Middle frontal gyrus (tissue), 1 donor: ENCODE results near the gene R3HCC1L.

Experiments
- DNase-seq: peaks from one replicate; pipeline ENCODE4 v3.0.0-alpha.2; 2015; ENCODE audit warnings: low spot score; ENCODE audit errors: extremely low spot score

The R3HCC1L gene

DNA sequence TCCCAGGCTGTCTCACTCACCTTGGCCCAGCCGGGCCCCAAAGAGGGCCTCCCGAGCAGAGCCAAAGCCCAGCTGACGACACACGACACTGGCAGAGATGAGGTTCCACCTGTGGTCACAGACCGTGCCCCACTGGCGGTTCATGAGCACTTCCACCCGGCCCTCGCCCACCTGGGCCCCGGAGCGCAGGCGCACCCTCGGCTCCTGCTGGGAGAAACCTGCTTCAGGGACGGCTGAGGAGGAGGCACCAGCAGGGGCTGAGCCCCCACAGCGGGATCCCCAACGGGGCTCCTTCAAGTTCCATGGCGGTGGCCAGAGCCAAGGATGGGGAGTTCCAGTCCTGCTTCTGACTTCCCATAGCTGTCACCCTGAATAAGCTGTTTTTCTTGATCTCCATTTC is 123.5 kb downstream of the R3HCC1L start:
- no peak for DNase-seq

DNA sequence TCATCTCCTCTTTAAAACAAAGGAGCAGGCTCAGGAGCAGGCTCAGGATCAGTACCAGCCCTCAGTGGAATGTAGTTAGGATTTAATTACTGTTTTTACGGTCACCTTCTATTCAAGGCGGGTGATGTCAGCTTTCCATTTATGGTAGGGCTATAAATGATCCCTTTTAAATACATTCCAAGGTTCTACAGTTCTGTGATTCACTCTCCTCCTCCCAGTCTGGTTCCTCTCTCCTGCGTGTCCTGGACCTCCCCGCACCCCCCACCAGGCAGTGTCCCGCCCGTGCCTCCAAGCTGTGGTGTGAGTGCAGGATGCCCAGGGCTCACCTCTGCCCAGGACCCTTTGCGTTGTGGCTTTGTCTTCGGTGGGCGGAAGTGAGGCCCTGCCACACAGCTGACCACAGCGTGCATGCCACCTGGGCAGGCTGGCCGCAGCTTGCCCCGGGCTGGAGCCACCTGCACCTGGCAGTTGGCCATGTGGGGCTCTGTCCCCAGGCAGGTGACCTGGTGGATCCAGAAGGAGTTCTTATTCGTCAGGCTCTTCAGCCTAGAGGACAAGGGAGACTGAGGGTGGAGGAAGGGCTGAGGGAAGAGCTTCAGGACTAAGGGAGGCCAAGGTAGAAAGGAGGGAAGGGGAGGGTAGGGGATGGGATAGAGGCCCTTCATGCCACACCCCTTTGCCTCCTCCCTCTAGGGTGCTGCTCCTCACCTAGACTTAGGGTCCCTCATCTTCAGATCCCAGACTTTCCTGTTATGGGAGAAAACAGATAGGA is 124.4 kb downstream of the R3HCC1L start:
- no peak for DNase-seq

DNA sequence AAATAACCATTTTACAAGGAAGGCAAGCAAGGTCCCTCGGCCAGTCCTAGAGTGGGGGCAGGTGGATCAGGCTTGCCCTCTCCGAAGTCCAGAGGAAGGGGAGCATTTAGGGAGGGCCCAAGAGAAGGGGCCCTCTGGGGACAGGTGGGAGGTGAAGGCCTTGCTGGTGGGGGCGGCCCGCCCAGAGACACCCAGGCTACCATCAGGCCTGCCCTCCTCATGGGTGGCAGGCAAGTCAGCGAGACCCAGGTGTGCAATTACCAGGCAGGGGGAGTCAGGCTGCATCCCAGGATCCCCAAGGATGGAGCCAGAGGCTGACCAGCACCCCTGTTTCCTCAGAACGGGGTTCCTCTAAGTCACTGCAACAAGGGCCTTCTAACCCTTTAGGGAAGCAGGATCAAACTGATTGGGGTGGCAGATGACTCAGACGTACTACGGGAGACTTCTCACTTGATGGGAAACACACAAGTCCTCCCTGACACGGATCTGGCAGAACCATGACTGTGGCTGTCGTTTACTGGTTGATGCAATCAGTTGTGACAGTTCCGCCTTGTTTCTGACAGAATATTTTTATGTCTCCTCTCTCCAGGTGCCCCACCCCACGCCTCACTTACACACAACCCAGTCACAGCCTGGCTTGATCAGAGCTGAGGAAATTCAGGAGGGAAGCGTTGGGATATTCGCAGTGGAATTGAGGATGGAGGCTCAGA is 125.3 kb downstream of the R3HCC1L start:
- DNase-seq: no peak

DNA sequence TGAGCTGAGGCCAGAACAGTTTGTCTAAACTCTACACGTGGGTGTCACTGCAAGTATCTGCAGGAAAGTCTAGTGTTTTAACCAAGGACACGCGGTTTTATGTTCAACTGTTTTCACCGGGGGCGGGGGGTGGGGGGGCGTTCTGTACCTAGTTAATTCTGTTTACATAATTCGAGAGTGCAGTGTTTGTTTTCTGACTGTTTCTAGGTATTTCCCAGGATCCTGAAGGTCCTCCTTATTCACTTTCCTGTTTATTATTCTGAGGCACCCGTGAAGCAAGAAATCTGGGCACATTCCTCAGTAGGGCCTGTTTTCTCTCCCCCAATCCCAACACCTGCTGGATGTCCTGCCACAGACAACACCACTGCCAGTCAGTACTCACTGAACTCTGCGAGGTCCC is 125.9 kb downstream of the R3HCC1L start:
- no peak for DNase-seq

DNA sequence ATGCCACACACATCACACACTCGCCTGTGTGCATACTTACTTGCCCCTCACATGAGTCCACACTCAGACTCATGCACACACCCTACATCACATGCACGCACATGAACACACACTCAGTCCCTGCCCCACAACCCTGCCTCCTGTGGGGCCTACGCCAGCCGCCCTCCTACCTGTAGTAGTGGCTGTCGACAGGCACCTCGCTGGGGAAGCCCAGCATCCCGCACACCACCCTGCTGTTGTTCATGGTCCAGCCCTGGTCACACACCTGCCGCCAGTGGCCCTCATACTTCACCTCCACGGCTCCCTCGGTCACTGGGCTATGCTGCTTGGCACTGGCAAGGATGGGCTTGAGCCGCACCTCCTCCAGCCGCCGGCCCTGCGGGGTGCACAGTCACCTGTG is 126.3 kb downstream of the R3HCC1L start:
- DNase-seq: no peak

DNA sequence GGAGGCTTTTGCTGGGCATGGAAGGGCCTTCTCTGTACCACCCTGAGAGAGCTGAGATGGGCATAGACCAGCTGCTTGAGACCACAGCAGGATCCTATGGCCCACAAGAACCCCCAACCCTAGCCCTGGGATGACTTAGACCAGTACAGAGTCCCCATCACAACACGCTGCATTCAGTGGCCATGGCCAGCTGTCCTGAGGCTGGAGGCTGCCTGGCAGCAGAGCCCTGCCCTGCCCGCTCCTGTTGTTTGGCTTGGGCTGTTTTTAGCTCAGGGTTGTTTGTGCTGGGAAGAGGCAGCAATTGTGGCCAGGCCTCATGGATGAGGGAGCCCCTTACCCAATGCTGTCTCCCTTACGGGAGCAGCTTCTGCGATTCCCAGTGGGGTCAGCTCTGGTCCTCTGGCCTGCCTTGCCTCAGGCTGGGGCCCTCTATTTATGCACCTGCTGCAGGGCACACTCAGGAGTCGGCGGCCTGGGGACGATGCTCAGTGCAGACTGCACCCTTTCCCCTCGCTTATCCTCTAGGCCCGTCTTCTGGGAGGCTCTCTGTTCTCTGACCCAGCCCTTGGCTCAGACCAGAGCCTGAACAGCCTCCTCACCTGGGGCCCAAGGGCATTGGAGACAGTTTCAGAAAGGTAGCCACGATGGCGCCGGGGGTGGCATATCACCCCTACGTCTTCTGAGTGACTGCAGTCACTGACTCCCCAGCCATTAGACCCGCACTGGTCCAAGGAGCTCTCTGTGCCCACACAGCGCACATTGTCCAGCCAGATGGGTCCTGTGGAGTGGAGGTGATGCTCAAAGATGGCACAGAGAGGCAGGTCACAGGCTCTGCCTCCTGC is 127.2 kb downstream of the R3HCC1L start:
- DNase-seq: no peak

DNA sequence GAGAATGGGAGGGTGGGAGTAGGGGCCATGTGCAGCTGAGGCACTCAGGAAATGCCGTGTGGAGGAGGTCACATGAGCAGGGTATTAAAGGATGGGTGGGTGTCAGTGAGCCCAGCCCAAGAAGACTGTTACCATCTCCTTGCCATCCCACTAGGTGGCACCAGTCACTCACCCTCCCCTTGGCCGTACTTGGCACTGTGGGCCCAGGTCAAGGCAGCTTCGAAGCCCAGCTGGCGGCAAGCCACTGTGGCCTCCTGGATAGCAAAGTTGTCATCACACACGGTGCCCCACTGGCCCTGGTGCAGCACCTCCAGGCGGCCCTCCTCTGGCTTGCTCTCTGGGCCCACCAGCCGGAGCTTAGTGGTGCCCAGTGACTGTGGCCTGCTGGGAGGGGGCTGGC is 128.1 kb downstream of the R3HCC1L start:
- DNase-seq: no peak

DNA sequence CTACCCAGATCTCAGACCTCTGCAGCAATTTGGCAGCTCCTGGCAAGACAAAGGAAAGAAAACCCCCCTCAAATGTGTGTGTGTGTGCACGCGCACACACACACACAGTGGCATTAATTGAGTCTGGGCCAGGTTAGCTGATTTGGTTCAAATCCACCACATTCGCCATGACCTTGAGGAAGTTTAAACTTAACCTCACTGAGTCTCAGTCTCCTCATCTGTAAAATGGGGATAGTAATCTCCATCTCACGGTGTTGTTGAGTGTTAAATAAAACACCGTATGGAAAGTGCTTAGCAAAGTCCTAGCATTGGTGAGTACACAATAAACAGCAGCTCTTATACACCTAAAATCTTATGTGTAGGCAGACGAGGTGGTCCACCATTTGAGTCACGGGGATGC is 128.6 kb downstream of the R3HCC1L start:
- DNase-seq: no peak

DNA sequence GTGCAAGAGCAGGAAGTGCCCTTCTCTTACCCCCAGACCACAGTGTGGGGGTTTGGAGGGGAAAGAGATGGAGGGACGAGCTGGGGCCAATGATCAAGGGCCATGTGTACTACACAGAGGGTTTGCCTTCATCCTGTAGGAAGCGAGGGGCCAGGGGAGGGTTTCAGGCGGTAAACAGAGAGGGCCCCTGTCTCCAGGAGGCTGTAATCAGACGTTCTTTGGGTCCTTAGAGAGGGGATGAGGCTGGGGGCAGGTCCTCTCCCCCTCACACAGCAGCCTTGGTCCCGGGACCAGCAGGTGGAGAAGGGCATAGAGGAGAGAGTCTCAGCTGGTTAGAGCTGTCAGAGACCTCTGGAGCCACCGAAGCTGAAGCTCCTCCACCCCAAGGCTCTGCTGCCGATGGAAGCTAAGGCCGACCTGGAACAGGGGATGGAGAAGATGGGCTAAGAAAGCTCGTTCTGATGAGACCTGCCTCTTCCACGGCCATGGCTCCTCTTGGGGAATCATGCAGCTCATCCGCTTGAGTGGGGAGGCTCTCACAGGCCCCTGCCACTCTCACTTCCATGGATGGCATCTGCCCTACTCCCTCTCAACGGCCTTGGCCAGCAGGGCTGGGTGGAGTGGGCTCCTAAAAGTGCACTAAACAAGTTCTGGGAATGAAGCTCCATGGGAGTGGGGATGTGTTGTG is 130.1 kb downstream of the R3HCC1L start:
- DNase-seq: no peak

DNA sequence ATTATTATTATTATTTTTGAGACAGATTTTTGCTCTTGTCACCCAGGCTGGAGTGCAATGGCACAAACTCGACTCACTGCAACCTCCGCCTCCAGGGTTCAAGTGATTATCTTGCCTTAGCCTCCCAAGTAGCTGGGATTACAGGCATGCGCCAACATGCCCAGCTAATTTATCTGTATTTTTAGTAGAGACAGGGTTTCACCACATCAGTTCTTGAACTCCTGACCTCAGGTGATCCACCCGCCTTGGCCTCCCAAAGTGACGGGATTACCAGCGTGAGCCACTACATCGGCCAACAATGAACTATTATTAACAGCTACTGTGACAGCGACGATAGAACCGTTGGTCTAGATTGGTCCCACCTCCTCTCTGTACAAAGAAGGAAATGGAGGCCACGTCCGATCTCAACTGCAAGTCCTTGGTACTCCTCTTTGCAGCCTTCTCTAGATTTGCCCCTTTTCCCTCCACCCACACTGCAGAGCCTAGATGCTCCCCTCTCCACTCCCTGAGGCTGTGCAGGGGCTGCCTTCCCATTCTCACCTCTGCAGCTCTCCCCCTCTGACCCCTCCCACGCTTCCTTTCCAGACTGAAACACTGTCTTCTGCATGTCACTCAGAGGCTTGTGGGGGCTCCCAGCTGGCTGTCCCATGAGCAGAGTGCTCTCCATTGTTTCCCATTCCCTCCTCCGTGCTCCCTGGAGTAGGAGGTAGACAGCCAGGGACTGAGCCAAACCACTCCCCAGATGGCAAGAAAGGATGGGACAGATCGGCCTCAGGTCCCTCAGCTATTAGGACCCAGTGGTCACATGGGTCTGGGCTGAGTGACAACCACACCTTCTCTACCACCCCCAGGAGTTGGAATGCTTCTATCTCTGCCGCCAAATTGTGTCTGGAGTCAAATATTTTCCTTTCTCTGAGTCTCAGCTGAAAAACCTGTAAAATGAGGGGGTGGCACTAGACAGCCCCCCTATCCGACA is 131.2 kb downstream of the R3HCC1L start:
- DNase-seq: no peak

DNA sequence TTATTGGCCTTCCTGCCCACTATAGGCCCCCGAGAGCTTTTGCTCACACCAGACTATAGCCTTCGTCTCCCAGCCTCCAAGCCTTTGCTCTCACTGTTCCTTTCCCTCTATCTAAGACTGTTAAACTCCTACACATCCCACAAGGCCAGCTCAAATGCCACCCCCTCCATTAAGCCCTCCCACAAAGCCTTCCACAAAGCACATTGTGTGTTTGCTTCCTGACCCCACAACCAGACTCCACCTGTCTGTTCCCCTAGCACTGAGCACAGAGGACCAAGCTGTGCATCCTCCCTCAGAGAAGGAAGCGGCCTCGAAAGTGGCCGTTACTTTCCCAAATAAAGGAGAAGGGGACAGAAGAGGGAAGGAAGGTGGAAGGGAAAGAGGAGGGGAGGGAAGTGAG is 132.2 kb downstream of the R3HCC1L start:
- DNase-seq: no peak

DNA sequence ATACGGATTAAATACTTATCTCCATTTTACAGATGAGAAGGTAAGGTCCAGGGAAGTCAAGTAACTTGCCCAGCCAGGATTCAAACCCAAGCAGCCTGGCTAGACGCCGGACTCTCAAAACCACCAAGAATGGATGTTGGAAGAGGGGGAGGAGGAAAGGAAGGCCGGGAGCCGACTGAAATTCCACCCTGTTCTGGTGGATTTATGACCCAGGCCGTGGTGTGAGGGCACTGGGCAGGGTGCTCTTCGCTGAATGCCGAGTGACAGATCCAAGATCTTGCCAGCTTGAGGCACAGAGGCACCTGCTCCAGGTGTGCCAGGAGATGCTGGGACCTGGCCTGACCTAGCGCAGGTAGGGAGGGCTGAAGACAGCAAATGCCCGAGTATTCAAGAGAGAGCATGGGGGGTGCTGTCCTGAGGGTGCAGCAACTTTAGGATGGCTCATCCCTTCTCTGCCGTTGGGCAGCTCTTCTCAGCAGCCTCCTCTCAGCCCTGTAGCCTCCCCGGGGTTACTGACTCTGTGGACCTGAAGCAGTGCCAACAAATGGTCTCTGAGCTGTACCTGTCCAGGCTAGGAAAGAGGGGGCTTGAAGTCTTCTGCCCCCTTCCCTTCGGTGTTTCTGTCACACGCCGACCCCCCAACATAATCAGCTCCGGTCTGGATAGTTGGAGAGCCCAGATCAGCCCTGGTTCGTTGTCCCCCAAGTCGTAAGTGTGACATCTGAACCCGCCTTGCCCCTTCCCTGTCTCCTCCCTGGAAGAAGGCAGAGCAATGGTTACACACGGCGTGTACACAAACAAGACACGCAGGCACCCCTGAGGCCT is 132.8 kb downstream of the R3HCC1L start:
- no peak for DNase-seq

DNA sequence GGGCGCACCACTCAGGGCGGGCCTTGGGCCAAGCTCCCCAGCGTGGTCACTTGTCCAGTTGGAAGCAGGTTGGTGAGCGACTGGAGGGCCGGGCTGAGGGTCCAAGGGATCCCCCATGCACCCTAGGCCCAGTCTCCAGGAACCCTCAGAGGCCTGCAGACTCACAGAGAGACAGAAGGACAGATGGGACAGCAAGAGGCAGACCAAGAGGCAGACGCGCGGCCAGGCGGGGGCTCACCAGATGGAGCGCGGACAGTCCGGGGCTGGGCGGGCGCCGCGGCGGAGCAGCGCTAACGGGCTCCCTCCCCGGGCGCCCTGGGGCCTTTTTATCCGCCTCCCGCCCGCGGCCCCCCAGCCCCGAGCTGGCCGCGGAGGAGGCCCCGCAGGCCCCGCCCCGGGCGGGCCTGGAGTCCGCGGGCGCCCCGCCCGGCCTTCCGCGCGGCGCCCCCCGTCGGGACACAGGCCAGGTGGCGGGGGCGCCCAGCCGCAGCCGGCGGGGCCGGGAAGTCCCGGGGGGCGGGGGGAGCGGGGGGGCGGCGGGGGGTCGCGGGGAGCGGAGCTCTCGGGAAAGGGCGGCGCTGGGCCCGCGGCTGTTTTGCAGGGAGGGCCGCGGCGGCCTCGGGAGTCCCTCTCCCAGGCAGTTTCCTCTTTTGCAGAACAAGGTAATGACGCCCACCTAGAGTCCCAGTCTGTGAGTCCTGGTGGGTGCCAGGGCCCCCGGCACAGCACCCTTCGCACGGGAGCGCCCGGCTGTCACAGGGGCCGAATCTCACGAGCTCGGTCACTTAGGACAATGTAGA is 133.6 kb downstream of the R3HCC1L start, which contains the start of gene LOXL4:
TSS of gene LOXL4 (minus strand) at position 301 of the 800 bp plus-strand sequence. CDS start 5,175 bp downstream, outside the sequence.
- no peak for DNase-seq

DNA sequence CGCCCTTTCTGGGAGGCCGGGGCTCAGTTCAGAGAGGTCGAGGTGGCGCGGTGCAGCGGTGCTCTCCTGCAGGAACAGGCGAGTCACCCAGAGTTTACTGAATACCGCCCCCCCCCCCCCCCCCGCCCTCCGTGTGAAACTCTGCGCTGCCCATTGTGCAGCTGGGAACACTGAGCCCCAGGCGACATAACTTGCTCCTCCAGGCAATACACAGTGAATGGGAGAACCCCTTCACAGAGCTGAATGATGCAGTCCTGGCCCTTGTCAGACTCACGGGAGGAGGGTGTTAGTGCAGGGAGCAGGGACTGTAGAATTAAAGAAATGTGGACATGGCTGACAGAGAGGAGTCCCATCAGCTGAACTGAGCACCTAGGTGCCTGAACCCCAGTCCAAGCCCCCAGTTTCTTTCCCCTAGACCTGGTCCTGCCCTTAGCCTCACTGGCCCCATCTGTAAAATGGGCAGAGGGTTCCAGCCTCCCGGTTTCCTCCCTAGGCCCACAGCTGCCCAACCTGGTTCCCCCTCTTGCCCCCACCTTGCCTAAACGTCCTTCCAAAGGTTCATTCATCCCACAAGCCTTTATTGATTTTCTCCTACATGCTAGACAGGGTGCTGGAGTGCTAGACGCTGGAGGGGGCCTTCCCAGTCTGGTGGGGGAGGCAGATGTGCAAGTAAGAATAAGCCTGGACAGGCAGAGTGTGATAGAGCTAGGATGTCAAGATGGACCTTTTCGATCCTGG is 134.4 kb downstream of the R3HCC1L start:
- no peak for DNase-seq

DNA sequence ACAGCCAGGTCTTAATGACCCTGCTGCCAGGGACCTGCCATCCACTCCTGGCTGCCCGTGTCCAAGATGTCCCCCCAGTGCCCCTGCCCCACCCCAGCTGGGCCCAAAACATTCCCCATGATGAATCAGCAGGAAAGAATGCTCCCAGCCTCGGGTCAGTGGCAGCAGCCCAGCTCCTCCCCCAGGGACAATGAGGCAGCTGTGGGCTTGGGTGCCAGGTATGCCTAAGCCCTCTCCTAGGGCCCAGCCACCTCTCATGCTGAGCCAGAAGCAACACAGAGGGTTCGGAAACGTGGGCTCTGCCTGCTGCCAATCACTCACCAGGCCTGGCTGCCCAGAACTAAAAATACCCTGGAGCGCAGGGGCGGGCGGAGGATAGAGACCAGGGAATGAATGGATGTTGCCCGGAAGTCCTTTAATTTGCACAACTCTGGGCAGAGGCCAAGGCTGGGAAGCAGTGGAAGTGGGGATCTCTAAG is 135.0 kb downstream of the R3HCC1L start:
- no peak for DNase-seq

DNA sequence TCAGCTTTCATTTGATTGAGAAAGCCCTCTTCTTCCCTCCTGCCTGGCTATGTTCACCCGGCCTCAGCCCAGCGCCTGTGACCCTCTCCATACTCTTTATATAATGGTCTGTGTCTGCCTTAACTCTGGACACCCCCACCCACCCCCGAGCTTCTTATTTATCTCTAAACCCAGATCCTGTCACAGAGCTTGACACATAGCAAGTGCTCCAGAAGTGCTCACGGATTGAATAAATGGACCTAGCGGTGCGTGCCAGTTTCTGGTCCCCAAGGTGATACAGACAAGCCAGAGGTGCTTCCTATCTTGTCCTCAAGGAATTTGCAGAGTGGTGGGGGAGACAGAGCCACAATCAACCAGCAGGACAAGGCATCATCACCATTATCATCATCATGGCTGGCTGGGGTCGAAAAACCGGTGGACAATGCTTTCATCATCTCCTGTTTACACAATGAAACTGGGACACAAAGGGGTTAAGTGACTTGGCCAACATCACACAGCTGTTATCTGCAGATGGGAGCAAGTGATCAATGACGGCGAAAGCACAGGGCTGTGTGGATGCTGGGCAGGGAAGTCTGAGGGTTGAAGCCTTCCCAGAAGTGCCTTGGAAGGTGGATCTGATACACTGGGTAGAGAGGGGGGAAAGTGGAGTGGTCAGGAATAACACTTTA is 135.8 kb downstream of the R3HCC1L start:
- DNase-seq: no peak

DNA sequence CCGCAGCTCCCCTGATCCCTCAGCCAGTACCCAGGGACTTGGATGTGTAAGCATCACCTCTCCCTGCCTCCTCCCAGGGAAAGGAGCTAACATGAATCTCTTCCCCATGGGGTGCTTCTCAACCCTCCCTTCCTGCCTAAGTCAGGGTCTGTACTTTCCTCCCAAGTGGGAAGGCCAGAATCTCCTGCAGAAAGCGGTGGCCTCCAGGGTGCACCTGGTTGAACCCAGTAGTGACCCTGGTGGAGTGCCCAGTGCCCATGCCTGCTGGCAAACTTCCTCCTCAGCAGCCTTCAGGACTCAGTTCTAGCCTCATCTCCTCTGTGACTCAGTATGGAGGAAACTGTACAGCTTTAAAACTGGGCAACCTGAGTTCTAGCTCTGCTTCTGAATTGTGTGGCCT is 136.3 kb downstream of the R3HCC1L start:
- no peak for DNase-seq
